Choroid plexus epithelial cell (primary cell): ENCODE data around the gene MICAL3.

Experiments
- DNase-seq: peaks from one replicate; pipeline ENCODE4 v3.0.0-alpha.2; 2010; ENCODE audit warnings: low read depth
- H3K4me3 ChIP-seq: 2 replicates; pipeline ENCODE4 v1.5.1; 2011; ENCODE audit warnings: low read depth, mild to moderate bottlenecking, control low read depth, low read length, moderate library complexity
- CTCF ChIP-seq: conservative IDR thresholded peaks from 2 replicates; pipeline ENCODE4 v1.5.1; 2011; ENCODE audit warnings: low read depth, mild to moderate bottlenecking, control low read depth, inconsistent platforms, low read length, moderate library complexity

The MICAL3 gene

GRCh38 chr22:17960695-17961445 lies 63.5 kb downstream of the MICAL3 start:
- no peak overlapping the region for H3K4me3 ChIP-seq
- TF ChIP-seq CTCF, result no peak
- no peak for DNase-seq

DNA sequence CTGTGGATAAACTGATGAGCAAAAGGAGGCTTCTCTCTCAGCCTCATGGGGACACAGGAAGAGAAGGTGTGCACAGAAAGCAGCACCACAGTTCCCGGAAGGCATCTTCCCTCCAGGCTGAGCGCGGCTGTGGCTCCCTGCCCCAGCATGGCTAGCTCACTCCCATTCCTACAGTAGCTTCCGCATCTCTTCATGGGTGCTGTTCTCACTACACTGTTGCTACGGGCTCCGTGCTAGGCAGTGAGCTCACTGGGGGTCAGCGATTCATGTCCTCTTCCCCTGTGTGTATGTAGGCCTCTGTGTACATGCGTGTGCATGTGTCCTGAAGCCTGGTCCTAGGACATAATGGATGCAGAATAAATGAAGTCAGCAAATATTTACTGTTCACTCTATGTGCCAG lies 64.3 kb downstream of the MICAL3 start:
- DNase-seq, result no peak
- no peak for TF ChIP-seq CTCF
- no peak overlapping the region for H3K4me3 ChIP-seq

GRCh38 chr22:17958166-17958565 lies 66.2 kb downstream of the MICAL3 start:
- no peak for DNase-seq
- H3K4me3 ChIP-seq, result no peak overlapping the region
- TF ChIP-seq CTCF, result no peak

GRCh38 chr22:17957693-17958092 lies 66.7 kb downstream of the MICAL3 start:
- no peak for TF ChIP-seq CTCF
- no peak for DNase-seq
- H3K4me3 ChIP-seq, result no peak overlapping the region

GRCh38 chr22:17957204-17957603 lies 67.2 kb downstream of the MICAL3 start:
- no peak for TF ChIP-seq CTCF
- no peak overlapping the region for H3K4me3 ChIP-seq
- no peak for DNase-seq

DNA sequence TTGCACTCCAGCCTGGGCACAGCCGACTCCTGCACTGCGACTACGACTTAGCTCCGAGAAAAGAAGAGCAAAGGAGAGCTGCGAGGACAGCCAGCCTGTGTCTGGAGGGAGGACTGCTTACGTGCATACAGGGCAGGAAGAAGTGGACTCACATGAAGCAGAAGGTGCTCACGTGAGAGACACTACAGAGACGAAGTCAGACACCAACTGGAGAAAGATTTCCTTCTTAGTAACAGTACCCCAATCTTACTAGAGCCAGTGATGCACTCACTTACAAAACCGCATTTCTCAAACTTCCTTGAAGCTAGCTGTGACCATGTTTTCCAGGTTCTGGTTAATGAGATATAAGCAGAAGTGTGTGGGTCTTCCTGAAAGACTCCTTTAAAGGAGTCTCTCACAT lies 67.7 kb downstream of the MICAL3 start:
- H3K4me3 ChIP-seq, result no peak overlapping the region
- no peak for TF ChIP-seq CTCF
- DNase-seq, result no peak
